ENCODE results near the gene ZMYND8.
A peak's percentile ranks its signal among the peaks of the same experiment; 100 is the strongest.
"Not testable (repeated sequence)": the region's sequence is repeated elsewhere in the genome, so short reads cannot be mapped to it uniquely, and the experiment has no call there.

Gene ZMYND8

DNA sequence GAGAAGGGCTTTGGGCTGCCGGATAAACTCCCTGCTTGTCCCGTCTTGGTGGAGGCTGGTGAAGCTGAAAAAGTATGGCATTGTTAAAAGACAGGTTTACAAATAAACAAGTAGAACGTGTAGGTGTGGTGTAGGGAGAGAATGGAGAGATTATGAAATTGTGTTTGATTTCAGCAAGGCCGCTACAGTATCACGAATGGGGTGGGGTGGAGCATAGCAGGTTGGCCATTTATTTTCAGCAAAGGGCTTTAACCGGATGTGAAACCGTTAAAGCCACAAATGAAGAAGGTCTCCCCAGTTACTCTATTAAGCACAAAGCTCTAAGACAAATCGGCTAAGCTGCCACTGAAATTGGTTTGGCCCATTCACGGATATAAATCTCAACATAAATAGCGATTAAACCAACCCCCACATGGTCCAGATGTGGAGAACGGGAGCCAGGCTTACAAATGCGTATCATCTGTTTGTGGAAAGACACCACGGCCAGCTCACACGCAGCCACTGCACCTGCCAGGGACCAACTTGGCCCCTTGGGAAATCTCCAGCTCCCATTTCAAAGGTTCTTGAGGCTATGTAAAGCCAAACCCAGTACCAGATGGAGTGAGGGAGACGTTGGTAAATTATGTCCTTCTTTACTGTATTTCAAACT is 94.0 kb downstream of the ZMYND8 start:
- H3K4me3 ChIP-seq (ENCODE audit: low read length), result peak overlapping the region; percentile 53; the same call in 1 of the 2 replicates
- TF ChIP-seq ZNF274 (IDR thresholded peaks at IDR 0.05; ENCODE audit: low read depth, low read length), result no peak

DNA sequence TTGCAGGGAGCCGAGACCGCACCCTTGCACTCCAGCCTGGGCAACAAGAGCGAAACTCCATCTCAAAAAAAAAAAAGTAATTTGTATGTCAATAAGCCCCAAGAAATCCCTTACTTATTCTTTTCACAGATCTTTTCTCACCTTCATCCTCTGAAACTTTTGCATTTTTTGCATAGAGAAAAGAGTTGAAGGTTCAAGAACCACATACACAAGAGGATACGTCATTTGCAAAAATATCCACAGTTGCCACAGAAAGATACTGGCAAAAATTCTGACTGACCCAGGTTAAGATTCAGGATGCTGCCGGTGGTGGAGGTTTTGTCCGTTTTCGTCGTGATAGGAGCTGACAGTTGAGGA is 94.5 kb downstream of the ZMYND8 start:
- H3K4me3 ChIP-seq (ENCODE audit: low read length), result peak overlapping the region; percentile 52; the same call in 1 of the 2 replicates
- no peak for TF ChIP-seq ZNF274 (IDR thresholded peaks at IDR 0.05; ENCODE audit: low read depth, low read length)

DNA sequence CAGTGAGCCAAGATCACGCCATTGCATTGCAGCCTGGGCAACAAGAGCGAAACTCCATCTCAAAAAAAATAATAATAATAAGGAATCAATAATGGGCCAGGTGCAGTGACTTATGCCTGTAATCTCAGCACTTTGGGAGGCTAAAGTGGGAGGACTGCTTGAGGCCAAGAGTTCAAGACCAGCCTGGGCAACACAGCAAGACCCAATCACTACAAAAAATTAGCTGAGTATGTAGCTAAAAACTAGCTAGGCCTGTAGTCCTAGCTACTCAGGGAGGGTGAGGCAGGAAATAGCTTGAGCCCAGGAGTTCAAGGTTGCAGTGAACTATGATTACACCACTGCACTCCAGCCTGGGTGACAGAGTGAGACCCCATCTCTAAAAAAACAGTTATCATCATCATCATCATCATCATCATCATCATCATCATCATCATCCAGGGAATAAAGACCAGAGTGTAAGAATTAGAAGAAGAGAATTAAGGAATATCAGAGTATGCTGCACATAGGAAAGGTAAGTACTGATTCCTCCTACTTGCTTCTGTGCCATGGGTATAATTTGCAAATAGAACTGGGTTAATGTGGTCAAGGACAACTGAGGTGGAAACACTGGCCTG is 95.2 kb downstream of the ZMYND8 start:
- H3K4me3 ChIP-seq (ENCODE audit: low read length), result peak overlapping the region; percentile 44; the same call in 1 of the 2 replicates

DNA sequence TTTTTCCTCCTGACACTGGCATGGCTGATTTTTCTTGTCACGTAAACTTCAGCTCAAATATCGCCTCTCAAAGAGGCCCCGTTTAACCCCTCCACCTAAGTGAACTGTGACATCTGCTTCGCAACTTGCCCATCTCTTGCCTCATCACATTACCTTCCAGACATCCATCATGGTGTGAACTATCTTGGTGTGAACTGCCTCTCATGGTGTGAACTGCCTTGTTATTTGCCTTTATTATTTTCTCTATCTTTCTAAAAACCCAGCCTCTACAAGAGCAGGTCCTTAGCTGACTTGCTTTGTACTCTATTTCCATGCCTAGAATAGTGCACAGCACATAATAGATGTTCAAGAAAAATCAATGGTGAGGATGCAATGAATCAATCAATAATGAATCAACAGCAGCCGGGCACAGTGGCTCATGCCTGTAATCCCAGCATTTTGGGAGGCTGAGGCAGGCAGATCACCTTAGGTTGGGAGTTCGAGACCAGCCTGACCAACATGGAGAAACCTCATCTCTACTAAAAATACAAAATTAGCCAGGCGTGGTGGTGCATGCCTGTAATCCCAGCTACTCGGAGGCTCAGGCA is 95.9 kb downstream of the ZMYND8 start:
- H3K4me3 ChIP-seq (ENCODE audit: low read length), result not testable (repeated sequence)

DNA sequence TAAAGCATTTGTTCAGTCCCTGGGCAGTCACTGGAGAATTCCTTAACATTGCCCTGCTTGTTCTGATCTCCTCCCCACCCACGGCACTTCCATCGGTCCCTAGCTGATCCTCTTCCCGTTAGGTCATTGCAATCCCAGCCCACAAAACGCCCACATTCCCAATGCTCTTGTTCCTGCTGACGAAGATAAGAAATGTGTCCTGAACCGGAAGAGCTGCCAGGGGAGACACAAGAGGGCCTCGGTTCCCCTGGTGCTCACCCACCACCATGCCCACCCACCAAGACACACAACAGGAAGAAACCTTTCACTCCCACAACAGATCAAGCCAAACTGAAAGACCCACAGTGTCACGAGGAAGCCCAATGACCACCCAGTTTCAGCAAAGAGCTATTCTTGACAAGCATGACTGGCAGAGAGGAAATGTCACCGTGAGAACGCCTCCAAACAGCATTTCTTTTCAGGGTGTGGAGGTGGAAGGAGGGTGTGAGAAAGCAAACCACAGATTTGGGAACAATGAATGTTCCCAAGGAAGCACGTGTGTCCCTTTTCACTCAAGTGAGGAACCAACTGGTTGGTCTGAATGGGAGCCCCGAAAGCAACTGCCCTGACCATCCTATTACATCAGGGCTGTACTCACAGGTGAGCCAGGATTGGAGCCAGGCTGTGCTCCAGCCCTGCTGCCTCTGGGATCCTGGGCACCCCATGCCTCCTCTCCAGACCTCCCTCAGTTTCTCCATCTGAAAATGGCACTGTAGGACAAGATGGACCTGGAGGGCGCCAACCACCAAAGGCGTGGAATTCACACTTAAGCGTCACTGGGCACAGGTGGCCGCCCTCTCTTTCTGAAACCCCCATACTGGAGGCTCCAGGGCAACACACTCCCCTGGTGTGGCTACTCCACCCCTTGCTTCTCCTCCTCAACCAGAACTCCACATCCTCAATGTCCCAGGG is 97.5 kb downstream of the ZMYND8 start:
- TF ChIP-seq ZNF274 (IDR thresholded peaks at IDR 0.05; ENCODE audit: low read depth, low read length), result no peak
- H3K4me3 ChIP-seq (ENCODE audit: low read length), result no peak overlapping the region; the same call in 1 of the 2 replicates

DNA sequence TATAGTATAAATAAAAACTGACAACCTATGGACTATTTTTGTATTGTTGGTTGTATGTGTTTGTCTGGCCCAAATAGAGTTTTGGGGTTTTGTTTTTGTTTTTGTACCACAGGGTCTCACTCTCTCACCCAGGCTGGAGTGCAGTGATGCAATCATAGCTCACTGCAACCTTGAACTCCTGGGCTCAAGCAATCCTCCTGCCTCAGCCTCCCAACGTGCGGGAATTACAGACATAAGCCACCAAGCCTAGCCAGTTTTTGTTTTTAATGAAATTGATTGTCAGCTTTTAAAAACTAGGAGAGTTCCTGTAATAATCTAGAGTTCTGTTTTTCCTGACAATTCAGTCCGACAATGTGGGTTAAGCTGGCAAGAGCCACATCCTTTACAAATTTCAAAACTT is 98.7 kb downstream of the ZMYND8 start:
- H3K4me3 ChIP-seq (ENCODE audit: low read length), result no peak overlapping the region
- TF ChIP-seq ZNF274 (IDR thresholded peaks at IDR 0.05; ENCODE audit: low read depth, low read length), result no peak

DNA sequence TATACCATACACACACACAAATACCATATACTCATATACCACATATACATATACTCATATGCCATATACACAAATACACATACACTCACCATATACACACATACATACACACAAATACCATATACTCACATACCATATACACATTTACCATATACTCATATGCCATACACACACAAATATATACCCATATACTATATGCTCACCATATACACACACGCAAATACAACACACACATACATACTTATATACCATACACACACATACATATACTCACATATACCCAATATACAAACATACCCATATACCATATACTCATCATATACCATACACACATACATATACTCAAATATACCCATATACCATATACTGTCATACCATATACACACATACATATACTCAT is 99.2 kb downstream of the ZMYND8 start:
- TF ChIP-seq ZNF274 (IDR thresholded peaks at IDR 0.05; ENCODE audit: low read depth, low read length), result no peak
- no peak overlapping the region for H3K4me3 ChIP-seq (ENCODE audit: low read length)

DNA sequence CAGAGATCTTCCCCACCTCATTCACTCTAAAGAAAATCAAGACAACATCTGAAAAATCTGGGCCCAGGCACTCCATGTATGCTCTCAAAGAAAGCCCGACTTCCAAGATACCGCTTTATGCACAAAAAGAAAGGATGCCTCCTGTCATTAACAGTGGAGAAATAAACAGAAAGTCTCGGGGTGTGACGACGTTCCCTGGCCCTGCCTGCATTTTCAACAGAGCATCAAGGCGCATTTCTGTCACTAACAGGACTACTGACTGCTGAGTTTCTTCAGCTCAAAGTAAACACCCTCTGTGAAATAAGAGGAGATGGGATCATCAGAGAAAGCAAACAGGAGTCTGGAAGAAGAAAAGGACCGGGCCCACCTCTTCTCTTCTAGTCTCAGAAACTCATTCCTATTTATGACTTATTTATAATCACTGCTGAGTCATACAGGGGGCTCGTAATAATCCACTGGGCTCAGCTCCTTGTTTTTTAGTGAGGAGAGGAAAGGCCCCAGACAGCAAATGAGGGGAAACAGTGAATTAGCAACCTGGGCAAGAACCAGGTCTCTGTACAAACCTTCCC is 99.7 kb downstream of the ZMYND8 start:
- no peak for TF ChIP-seq ZNF274 (IDR thresholded peaks at IDR 0.05; ENCODE audit: low read depth, low read length)
- H3K4me3 ChIP-seq (ENCODE audit: low read length), result no peak overlapping the region

DNA sequence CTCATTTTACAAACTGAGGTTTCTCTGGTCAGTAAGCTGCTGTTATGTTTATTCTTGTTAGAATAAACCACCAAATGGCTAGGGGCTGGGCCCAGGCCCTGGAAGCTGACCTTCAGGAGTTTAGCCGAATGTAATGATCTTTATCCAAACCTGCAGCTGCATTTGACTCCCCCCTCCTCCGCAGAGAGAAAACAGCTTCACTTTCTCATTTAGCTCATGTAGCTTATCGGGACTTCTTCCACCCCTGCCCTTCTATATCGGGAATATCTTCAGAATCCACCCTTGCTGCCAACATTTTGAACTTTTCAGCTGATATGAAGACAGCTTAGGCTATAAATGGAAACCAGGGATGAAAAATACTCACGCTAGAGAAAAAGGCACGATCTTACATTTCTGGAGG is 102.6 kb downstream of the ZMYND8 start:
- H3K4me3 ChIP-seq (ENCODE audit: low read length), result no peak overlapping the region
- TF ChIP-seq ZNF274 (IDR thresholded peaks at IDR 0.05; ENCODE audit: low read depth, low read length), result no peak

DNA sequence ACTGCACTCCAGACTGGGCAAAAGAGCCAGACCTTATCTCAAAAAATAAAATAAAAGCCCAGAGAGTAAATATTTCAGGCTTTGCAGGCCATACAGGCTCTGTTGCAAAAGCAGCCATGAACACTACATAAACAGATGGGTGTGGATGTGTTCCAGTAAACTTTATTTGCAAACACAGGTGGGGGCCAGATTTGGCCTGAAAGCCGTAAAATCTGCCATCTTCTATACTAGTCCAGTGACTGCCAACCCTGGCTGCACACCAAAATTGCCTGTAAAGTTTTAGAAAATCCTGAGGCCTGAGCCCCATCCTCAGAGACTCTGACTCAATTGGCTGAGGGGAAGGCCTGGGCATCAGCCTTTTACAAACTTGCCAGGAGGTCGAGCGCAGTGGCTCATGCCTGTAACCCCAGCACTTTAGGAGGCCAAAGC is 103.6 kb downstream of the ZMYND8 start:
- no peak overlapping the region for H3K4me3 ChIP-seq (ENCODE audit: low read length)
- no peak for TF ChIP-seq ZNF274 (IDR thresholded peaks at IDR 0.05; ENCODE audit: low read depth, low read length)

DNA sequence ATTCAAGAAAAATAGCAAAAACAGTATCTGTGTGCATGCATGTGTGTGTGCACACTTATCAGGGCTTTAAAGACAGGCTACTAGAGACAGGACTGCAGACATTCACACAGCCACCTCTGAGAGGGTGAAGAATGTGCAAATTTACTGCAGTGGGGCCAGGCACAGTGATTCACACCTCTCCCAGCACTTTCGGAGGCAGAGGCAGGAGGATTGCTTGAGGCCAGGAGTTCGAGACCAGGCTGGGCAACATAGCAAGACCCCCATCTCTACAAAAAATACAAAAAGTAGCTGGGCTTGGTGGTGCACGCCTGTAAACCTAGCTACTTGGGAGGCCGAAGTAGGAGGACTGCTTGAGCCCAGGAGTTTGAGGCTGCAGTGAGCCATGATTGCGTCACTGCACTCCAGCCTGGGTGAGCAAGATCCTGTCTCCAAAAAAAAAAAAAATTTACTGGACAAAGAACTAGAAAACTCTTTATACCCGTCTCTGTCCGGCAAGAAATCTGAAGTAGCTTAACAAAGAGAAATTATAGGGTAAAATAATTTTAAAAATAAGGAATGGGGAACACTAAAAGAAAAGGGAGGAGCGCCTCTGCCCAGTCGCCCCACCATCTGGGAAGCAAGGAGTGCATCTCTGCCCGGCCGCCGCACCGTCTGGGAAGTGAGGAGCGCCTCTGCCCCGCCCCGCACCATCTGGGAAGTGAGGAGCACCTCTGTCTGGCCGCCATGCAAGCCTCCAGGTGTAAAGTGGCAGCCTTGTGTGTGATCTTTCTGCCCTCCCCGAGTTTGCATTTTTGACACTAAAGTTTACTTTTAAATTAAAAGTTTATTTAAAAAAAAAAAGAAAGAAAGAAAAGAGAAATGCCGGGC is 105.1 kb downstream of the ZMYND8 start:
- TF ChIP-seq ZNF274 (IDR thresholded peaks at IDR 0.05; ENCODE audit: low read depth, low read length), result no peak
- no peak overlapping the region for H3K4me3 ChIP-seq (ENCODE audit: low read length)

DNA sequence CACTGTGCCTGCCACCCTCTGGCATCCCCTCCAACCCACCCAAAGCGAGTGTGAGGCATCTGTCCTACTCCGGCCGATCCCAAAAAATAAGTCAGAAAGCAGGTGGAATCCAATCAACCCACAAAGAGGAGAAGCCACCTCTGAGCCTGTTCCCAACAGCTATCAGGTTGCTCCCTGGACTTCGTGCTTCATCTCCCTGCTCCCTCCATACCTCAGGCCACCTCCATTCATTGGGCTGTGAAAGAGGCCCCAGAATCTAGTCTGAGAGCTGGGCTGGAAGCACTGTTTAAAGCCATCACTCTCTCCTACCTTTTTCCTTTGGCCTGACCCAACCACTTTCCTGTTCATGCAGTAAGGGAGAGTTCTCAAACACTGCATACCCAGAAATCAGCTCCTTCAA is 106.1 kb downstream of the ZMYND8 start:
- no peak for TF ChIP-seq ZNF274 (IDR thresholded peaks at IDR 0.05; ENCODE audit: low read depth, low read length)

DNA sequence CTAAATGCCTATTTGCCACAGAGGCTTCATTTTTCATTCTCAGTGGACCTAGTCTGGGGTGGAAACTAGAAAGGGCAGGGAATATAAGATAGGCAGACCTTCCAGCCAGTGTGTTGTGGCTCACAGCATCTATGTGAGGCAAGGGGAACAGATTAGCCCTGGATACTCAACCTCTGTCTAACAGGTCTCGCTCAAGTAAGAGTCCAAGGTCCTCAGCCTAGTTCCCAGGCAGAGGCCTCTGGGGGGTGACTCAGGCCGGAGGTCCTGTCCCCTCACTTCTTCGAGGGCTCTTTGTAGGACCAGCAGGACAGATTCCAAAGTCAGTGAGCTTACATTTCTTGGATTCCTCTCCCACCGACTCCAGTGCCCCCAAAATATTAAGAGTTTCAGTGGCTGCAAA is 106.6 kb downstream of the ZMYND8 start:
- no peak for TF ChIP-seq ZNF274 (IDR thresholded peaks at IDR 0.05; ENCODE audit: low read depth, low read length)
- H3K4me3 ChIP-seq (ENCODE audit: low read length), result no peak overlapping the region

More for the DNA sequence above, 106.1 kb downstream of the ZMYND8 start:
- no peak overlapping the region for H3K4me3 ChIP-seq (ENCODE audit: low read length)

Data from GM08714 (cell line).